ENCODE results near the gene OSM.

DNA sequence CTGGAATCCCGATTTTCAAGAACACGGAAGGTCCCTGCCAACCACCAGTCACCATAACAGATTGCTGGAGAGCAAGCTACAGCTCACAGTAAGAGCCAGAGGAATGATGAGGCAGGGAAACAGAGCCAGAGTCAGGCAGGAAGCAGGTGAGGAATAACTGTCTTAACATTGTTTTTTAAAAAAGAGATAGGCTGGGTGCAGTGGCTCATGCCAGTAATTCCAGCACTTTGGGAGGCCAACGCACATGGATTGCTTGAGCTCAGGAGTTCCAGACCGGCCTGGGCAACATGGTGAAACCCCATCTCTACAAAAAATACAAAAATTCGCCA is 36.1 kb upstream of the OSM start:
- no peak for TF ChIP-seq EZH2 (IDR thresholded peaks at IDR 0.05; ENCODE audit: low read length)
- TF ChIP-seq, protein P1, sequence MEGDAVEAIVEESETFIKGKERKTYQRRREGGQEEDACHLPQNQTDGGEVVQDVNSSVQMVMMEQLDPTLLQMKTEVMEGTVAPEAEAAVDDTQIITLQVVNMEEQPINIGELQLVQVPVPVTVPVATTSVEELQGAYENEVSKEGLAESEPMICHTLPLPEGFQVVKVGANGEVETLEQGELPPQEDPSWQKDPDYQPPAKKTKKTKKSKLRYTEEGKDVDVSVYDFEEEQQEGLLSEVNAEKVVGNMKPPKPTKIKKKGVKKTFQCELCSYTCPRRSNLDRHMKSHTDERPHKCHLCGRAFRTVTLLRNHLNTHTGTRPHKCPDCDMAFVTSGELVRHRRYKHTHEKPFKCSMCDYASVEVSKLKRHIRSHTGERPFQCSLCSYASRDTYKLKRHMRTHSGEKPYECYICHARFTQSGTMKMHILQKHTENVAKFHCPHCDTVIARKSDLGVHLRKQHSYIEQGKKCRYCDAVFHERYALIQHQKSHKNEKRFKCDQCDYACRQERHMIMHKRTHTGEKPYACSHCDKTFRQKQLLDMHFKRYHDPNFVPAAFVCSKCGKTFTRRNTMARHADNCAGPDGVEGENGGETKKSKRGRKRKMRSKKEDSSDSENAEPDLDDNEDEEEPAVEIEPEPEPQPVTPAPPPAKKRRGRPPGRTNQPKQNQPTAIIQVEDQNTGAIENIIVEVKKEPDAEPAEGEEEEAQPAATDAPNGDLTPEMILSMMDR (optimal IDR thresholded peaks at IDR 0.05 in 1 of 3, IDR thresholded peaks at IDR 0.05 in 1 of 3, conservative IDR thresholded peaks at IDR 0.05 in 1 of 3; ENCODE audit: extremely low read depth in 1 of 3, insufficient read depth in 2 of 3, low read length in 3 of 3) = no peak
